Heart left ventricle (tissue), 16 donors: ENCODE data around the gene BRSK2. TPM values are rescaled to one million over a fixed set of nuclear protein-coding genes. Genes with fewer than 3 reads are reported as not detected.
"Not testable (repeated sequence)": the region's sequence is repeated elsewhere in the genome, so short reads cannot be mapped to it uniquely, and the experiment has no call there.

ENCODE experiments used
- ATAC-seq, 4 donors: fragments of 200-7000 bp; cut with Tn5 transposase; one replicate each; pipeline ENCODE4 v1.9.1; 2020 to 2022; ENCODE audit warnings: moderate library complexity in 4 of 4, mild to moderate bottlenecking in 3 of 4, moderate number of reproducible peaks in 1 of 4
- DNase-seq, 5 donors: peaks; one replicate each; pipeline ENCODE4 v3.0.0-alpha.2; 2020
- H3K27ac ChIP-seq, 12 donors: fragments of 200-600 bp; sonication (generic) in 4 of 12; one replicate each; pipeline versions ENCODE4 v1.5.0 to v1.8.0; 2016 to 2022; ENCODE audit warnings: mild to moderate bottlenecking in 2 of 12
- H3K27me3 ChIP-seq, 9 donors: fragments of 200-600 bp; sonication (generic) in 2 of 9; one replicate each; pipeline versions ENCODE4 v1.5.1 to v1.8.0; 2016 to 2022; ENCODE audit warnings: mild to moderate bottlenecking in 3 of 9
- H3K36me3 ChIP-seq, 9 donors: fragments of 200-600 bp; sonication (generic) in 2 of 9; one replicate each; pipeline versions ENCODE4 v1.5.0 to v1.8.0; 2018 to 2022; ENCODE audit warnings: mild to moderate bottlenecking in 2 of 9
- H3K4me1 ChIP-seq, 12 donors: fragments of 200-600 bp; sonication (generic) in 4 of 12; one replicate each; pipeline versions ENCODE4 v1.5.0 to v1.8.0; 2016 to 2022; ENCODE audit warnings: mild to moderate bottlenecking in 3 of 12
- H3K4me3 ChIP-seq, 12 donors: fragments of 200-600 bp; sonication (generic) in 4 of 12; one replicate each; pipeline versions ENCODE4 v1.5.0 to v1.8.0; 2017 to 2022; ENCODE audit warnings: mild to moderate bottlenecking in 9 of 12, moderate library complexity in 4 of 12
- H3K9me3 ChIP-seq, 12 donors: fragments of 200-600 bp; sonication (generic) in 4 of 12; one replicate each; pipeline versions ENCODE4 v1.5.0 to v1.8.0; 2016 to 2022; ENCODE audit warnings: mild to moderate bottlenecking in 1 of 12
- CTCF ChIP-seq, 12 donors: fragments of 200-600 bp; sonication (generic) in 4 of 12; IDR thresholded peaks; one replicate each; pipeline versions ENCODE4 v1.5.0 to v1.8.0; 2018 to 2022; ENCODE audit warnings: antibody characterized with exemption in 12 of 12, mild to moderate bottlenecking in 5 of 12
- POLR2A ChIP-seq, 2 donors: fragments of 450-650 bp; IDR thresholded peaks; one replicate each; pipeline ENCODE4 v1.6.1; 2017; ENCODE audit warnings: antibody characterized with exemption in 2 of 2, mild to moderate bottlenecking in 2 of 2, moderate library complexity in 2 of 2
- WGBS, 4 donors: extraction: QIAGEN DNeasy Blood & Tissue Kit in 2 of 4; methylation state at CpG; one replicate each; pipeline versions ENCODE4 v1.1.5 to v1.1.7; 2013 to 2018; 5-methylcytosine and 5-hydroxymethylcytosine counted together
- intact Hi-C, 10 donors: fragments of 100-400 bp; cut with DNase I; formaldehyde crosslinking; loops; one replicate each; pipeline versions ENCODE4 v1.11.1 to v1.14.2; 2022
- long read RNA-seq, 3 donors: library from polyadenylated mRNA; unstranded; transcript quantifications; one replicate each; pipeline ENCODE4 v2.0.0, GENCODE V29; 2020 to 2021
- polyA plus RNA-seq, 2 donors: library from polyadenylated mRNA; stranded (reverse); fragments of 200-250 nt; gene quantifications; one replicate each; pipeline ENCODE4 v1.2.3, GENCODE V29; 2013
- total RNA-seq, 9 donors: library from RNA; depleted of rRNA in 2 of 9; stranded (reverse); fragments of >200 nt in 2 of 9; fragmentation: NEBNext Ultra II Directional in 3 of 9; extraction: Animal tissue kit (Norgen Biotek cat#: 25700) in 3 of 9; gene quantifications; one replicate each; pipeline versions ENCODE4 v1.1.0 to v1.2.4, GENCODE V29; 2016 to 2023
- donor health status: ischemic (EF 13 %, LVEDD 7.1; RV severe dilation, severe dysfunction).
- donor health status: healthy with polysubstance abuse.
- donor health status: DM: no; HTN: yes; CAD: no.
- donor health status: DM: no; HTN: no; CAD: no.
- donor health status: ischemic (EF 25% LVEDD 6.9; RV normal size, moderate dysfunction).
- donor health status: ischemic (EF 25% LVEDD 5.7; RV mildly dilated, moderate dysfunction).
- donor health status: healthy.
- donor health status: DM: yes; HTN: yes; CAD: no.
- donor health status: ischemic (EF 35%, LVEDD 5.7; RV mildly dilated, moderate dysfunction).
- donor health status: nonischemic (EF 11% LVEDD 7.7; RV severe dilation, severe dysfunction).
- donor health status: DM: yes; HTN: yes; CAD: no.
- donor health status: PGD.
- donor health status: ischemic (EF 29% LVEDD 5.4; RV normal size, mild dysfunction).
- donor health status: nonischemic (EF 23%, LVEDD 6.1; RV moderate dilation, normal function).

BRSK2 gene
- total RNA-seq (under 1 TPM in 8 of 9 donors, not detected in 1; 0.16 to 0.85 (median 0.61) TPM), polyA plus RNA-seq (1 to 10 TPM in 1 of 2 donors, under 1 TPM in 1; 0.26 to 1.3 TPM)
- long read RNA-seq, donor 1, partial matches to known transcripts: 1 of 1 reads
- long read RNA-seq, donor 1, other reads (novel, unspliced or antisense): 0 of 1 reads
- long read RNA-seq, donor 2: 0 reads
- long read RNA-seq, donor 3, partial matches to known transcripts: 0 of 1 reads
- long read RNA-seq, donor 3, other reads (novel, unspliced or antisense): 1 of 1 reads

DNA sequence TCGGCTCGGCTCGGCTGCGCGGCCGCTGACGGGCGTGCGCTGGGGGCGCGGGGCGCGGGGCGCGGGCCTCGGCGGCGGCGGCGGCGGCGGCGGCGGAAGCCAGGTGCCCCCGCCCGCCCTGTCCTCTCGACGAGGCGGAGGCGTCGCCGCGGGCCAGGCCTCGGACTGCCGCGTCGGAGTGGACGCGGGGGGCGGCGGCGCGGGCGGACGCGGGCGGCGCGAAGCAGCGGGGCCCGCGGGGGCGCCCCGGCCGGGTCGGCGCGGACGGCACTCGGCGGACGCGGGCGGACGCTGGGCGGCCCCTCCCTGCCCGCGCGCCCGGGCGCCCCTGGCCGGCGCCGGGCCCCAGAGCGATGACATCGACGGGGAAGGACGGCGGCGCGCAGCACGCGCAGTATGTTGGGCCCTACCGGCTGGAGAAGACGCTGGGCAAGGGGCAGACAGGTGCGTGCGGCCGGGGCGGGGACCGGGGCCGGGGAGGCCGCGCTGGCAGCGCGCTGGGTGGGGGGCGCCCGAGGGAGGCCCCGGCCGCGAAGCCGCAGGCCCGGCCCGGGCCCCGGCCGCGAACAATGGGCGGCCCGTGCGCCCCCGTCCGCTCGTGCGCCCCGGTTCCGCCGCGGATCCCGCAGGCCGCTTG is at the start of gene BRSK2:
Gene BRSK2 (plus strand): TSS at position 3 of the 637 bp plus-strand sequence. CDS start 351 bp downstream, at position 354.
- Histone ChIP-seq H3K4me1 (peaks cover 0 to 25% (median 9%) of the 10 kb centered on the region in 12 donors), H3K4me3 (peak within 1 kb of the TSS; percentile 34 to 76 (median 58)), H3K27ac (peak within 1 kb of the TSS in 10 of 12 donors; percentile 27 to 74 (median 53)), H3K9me3 (no peaks in the 10 kb centered on the region), H3K36me3 (no peaks in the 10 kb centered on the region), H3K27me3 (peaks cover 9 to 47% (median 22%) of the 10 kb centered on the region in 9 donors)
- DNase-seq (peak in 2 of 5 donors; percentile 25 to 49), ATAC-seq (no peak)
- TF ChIP-seq POLR2A (IDR thresholded peaks at IDR 0.05) (no peak), CTCF (IDR thresholded peaks at IDR 0.05) (no peak)
- WGBS, 4 donors: 0 to 3% (median 2%) methylated on average over 12 to 119 of the region's 119 CpGs
- intact Hi-C loops: loop anchor here in 3 of 10 donors (5.0 to 10.0 kb wide), 4 partner anchors 53 to 125 kb away; partner anchors contain the start of gene TOLLIP (in 1 of the 3)

DNA sequence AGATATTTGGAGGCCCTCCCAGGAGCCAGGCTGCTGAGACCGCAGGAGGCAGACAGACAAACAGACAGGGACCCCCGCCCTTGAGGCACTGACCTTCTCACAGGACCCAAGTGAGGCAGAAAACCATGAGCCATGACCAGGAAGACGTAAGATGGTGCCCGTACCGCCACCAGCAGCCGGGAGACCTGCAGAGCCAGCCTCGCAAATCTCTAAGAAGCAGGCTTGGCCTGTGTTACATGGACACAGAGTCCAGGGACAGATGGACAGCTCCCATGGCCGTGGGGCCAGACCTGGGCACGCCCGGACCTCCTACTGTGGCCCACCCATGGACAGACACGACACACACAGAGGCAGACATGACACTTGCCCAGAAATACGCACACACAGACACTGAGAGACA is 49.6 kb upstream of the BRSK2 start:
- ATAC-seq: no peak
- H3K4me1 ChIP-seq: peaks cover 4 to 30% (median 11%) of the 10 kb centered on the region in 12 donors
- no peak overlapping the region for H3K27ac ChIP-seq
- H3K27me3 ChIP-seq: no peaks in the 10 kb centered on the region
- DNase-seq: no peak
- no peak overlapping the region for H3K4me3 ChIP-seq
- no peaks in the 10 kb centered on the region for H3K36me3 ChIP-seq
- no peaks in the 10 kb centered on the region for H3K9me3 ChIP-seq
- 71 to 78% (median 75%) methylated on average over 12 of the region's 12 CpGs for WGBS, 4 donors
- intact Hi-C loops: loop anchor here in 1 of 10 donors (5.0 kb wide), 1 partner anchor 42 kb away; no protein-coding TSS in a partner anchor
- TF ChIP-seq CTCF (IDR thresholded peaks at IDR 0.05) (no peak), POLR2A (IDR thresholded peaks at IDR 0.05) (no peak)

GRCh38 chr11:1341226-1341625 is 48.5 kb upstream of the BRSK2 start:
- intact Hi-C loops: loop anchor here in 1 of 10 donors (5.0 kb wide), 1 partner anchor 41 kb away; no protein-coding TSS in a partner anchor
- H3K27ac ChIP-seq, H3K36me3 ChIP-seq, H3K4me3 ChIP-seq, H3K27me3 ChIP-seq, DNase-seq, ATAC-seq, H3K9me3 ChIP-seq: not testable (repeated sequence)
- H3K4me1 ChIP-seq: peaks cover 0 to 19% (median under 1%) of the 10 kb centered on the region in 12 donors
- 70 to 83% (median 79%) methylated on average over 3 to 10 of the region's 10 CpGs for WGBS, 4 donors

- H3K4me1 ChIP-seq: peaks cover 0 to 13% (median 0%) of the 10 kb centered on the region in 12 donors
- intact Hi-C loops: loop anchor here in 1 of 10 donors (5.0 kb wide), 1 partner anchor 40 kb away; no protein-coding TSS in a partner anchor
- ATAC-seq: peak in 3 of 4 donors; percentile 70 to 84 (median 81)
- WGBS, 4 donors: 39 to 41% (median 40%) methylated on average over 17 of the region's 17 CpGs
- H3K4me3 ChIP-seq: no peak overlapping the region
- TF ChIP-seq CTCF (IDR thresholded peaks at IDR 0.05): peak in 2 of 12 donors; percentile 4 to 6
- TF ChIP-seq POLR2A (IDR thresholded peaks at IDR 0.05): no peak
- H3K9me3 ChIP-seq: no peaks in the 10 kb centered on the region
- peak overlapping the region in 3 of 12 donors; percentile 13 to 33 (median 33) for H3K27ac ChIP-seq
- H3K36me3 ChIP-seq: no peaks in the 10 kb centered on the region
- H3K27me3 ChIP-seq: no peaks in the 10 kb centered on the region
- peak in 1 of 5 donors; percentile 56 for DNase-seq
These were observed 47.7 kb upstream of the BRSK2 start for GRCh38 chr11:1341928-1342524.
